ENCODE data around the gene NOVA2. TPM values are rescaled to one million over a fixed set of nuclear protein-coding genes. Genes with fewer than 3 reads are reported as not detected.
A peak's percentile ranks its signal among the peaks of the same experiment; 100 is the strongest.

Gene NOVA2
- total and polyA plus RNA-seq, 9 of the 15 experiments (the other 6 are each of a cell fraction or from before 2014, with no cell fraction given) = not detected

DNA sequence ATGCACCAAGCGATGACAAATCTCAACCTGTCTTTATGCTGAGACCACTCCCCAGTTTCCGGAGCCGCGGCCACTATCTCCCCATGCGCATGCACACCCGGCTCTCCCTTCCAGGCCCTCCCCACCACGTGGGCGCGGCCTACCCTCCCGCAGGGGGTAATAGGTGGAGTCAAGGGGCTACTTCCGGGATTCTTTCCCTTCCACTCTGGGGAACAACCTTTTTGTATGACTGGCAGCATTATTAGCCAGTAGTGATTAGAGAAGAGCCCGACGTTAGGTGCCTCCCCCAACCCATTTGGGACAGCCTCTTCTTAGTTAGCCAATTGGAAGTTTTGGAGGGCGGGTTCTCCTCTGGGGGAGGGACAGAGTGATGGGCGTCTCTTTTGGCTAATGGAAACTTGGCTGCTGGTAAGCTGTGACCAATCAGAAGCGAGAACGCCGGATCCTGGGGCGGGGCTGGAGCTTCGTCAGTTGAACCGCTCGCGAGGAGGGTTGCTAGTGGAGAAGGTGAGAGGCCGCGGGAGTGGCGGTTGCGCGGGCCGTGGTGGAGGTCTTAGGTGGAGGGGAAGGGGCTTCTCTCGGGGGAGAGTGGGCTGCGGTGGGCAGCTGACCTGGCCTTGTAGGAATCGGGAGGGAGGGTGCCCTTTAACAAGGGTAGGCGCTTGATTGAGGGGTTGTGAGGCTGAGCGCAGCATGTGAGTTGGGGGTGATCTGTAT, 21.5 kb upstream of the NOVA2 start, which contains the start of gene CCDC61 (continued):
- no peak for TF ChIP-seq ZNF707 (CRISPR knock-in tag; conservative IDR thresholded peaks at IDR 0.05)
- TF ChIP-seq ETV5 (CRISPR knock-in tag; IDR thresholded peaks at IDR 0.05; ENCODE audit: low read depth) = no peak
- peak; percentile 95 for TF ChIP-seq RBM25 (IDR thresholded peaks at IDR 0.05; ENCODE audit: low read depth, low read length, severe bottlenecking)
- no peak for TF ChIP-seq RBM17 (IDR thresholded peaks at IDR 0.05; ENCODE audit: borderline replicate concordance, low read depth, low read length)
- TF ChIP-seq, protein P1, sequence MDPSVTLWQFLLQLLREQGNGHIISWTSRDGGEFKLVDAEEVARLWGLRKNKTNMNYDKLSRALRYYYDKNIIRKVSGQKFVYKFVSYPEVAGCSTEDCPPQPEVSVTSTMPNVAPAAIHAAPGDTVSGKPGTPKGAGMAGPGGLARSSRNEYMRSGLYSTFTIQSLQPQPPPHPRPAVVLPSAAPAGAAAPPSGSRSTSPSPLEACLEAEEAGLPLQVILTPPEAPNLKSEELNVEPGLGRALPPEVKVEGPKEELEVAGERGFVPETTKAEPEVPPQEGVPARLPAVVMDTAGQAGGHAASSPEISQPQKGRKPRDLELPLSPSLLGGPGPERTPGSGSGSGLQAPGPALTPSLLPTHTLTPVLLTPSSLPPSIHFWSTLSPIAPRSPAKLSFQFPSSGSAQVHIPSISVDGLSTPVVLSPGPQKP (CRISPR knock-in tag; IDR thresholded peaks at IDR 0.05) = no peak
- TF ChIP-seq MLX (CRISPR knock-in tag; conservative IDR thresholded peaks at IDR 0.05) = no peak
- TF ChIP-seq ZBED1 (IDR thresholded peaks at IDR 0.05) = no peak
- no peak for TF ChIP-seq ILK (tag; IDR thresholded peaks at IDR 0.05; ENCODE audit: borderline replicate concordance, low read depth)
- no peak for TF ChIP-seq NFE2 (IDR thresholded peaks at IDR 0.05; ENCODE audit: low read depth)
- TF ChIP-seq ZNF695 (CRISPR knock-in tag; IDR thresholded peaks at IDR 0.05) = no peak
- no peak for TF ChIP-seq HOXB6 (CRISPR knock-in tag; IDR thresholded peaks at IDR 0.05; ENCODE audit: borderline replicate concordance)
- TF ChIP-seq TRIM24 (IDR thresholded peaks at IDR 0.05) = no peak
- TF ChIP-seq ZNF76 (CRISPR knock-in tag; IDR thresholded peaks at IDR 0.05; ENCODE audit: borderline replicate concordance) = no peak
- no peak for TF ChIP-seq HDGF (IDR thresholded peaks at IDR 0.05)
- no peak for TF ChIP-seq ZNF224 (CRISPR knock-in tag; IDR thresholded peaks at IDR 0.05)
- TF ChIP-seq ZNF124 (CRISPR knock-in tag; IDR thresholded peaks at IDR 0.05) = no peak
- peak; percentile 63; the same call in 1 of the 2 replicates for TF ChIP-seq ARID3A (IDR thresholded peaks at IDR 0.05; ENCODE audit: borderline replicate concordance, low read depth, low read length)
- TF ChIP-seq ZSCAN29 (IDR thresholded peaks at IDR 0.05) = no peak
- TF ChIP-seq, protein P2, sequence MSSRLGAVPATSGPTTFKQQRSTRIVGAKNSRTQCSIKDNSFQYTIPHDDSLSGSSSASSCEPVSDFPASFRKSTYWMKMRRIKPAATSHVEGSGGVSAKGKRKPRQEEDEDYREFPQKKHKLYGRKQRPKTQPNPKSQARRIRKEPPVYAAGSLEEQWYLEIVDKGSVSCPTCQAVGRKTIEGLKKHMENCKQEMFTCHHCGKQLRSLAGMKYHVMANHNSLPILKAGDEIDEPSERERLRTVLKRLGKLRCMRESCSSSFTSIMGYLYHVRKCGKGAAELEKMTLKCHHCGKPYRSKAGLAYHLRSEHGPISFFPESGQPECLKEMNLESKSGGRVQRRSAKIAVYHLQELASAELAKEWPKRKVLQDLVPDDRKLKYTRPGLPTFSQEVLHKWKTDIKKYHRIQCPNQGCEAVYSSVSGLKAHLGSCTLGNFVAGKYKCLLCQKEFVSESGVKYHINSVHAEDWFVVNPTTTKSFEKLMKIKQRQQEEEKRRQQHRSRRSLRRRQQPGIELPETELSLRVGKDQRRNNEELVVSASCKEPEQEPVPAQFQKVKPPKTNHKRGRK (tag; IDR thresholded peaks at IDR 0.05) = no peak
- TF ChIP-seq PPARD (CRISPR knock-in tag; IDR thresholded peaks at IDR 0.05) = no peak
- TF ChIP-seq KLF16 (IDR thresholded peaks at IDR 0.05) = no peak
- no peak for TF ChIP-seq ZFP36 (IDR thresholded peaks at IDR 0.05; ENCODE audit: low read depth, low read length, partially characterized antibody)
- peak; percentile 77; the same call in 1 of the 2 replicates for TF ChIP-seq GABPB1 (CRISPR knock-in tag; IDR thresholded peaks at IDR 0.05)
- peak; percentile 67 to 75 for TF ChIP-seq FOXK2 (conservative IDR thresholded peaks at IDR 0.05 in 1 of 2, IDR thresholded peaks at IDR 0.05 in 1 of 2; ENCODE audit: low read depth in 2 of 2)
- TF ChIP-seq ZNF212 (CRISPR knock-in tag; IDR thresholded peaks at IDR 0.05) = no peak
- TF ChIP-seq ZNF324 (CRISPR knock-in tag; IDR thresholded peaks at IDR 0.05) = no peak
